KBM-7 (cell line): ENCODE data around the gene ZC3H4.
"Not testable (repeated sequence)": the region's sequence is repeated elsewhere in the genome, so short reads cannot be mapped to it uniquely, and the experiment has no call there.

Experiments used
- DNase-seq: peaks from one replicate; pipeline ENCODE4 v3.0.0-alpha.2; 2015
- in situ Hi-C: fragments of 300-500 bp; cut with MboI; formaldehyde crosslinking; loops from 2 replicates; pipeline ENCODE4 v1.14.3; 2020; ENCODE audit warnings: low sequenced_read_pairs, low pct_unique_long_range_greater_than_20kb, mixed read lengths

Gene ZC3H4

DNA sequence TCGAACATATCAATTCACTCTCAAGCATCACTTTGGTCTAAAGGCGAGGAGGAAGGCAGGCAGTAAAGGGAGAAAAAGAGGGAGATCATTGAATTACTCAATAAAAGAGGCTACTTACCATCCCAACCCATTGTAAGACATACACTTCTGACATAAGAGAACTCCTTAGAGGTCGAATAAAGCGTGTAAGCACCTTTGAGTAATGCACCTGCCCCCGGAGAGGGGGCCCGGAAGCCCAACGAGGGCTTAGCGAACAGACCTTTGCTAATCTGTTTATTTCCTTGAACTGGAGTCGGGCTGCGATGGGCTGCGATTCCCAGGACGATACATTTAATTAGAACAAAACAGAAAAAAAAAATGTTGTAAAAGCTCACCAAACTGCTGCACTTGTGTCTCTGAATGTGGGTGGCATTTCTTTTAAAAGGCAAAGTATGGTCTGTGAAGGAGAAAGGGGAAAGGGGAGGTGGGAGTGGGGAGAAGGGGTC, 3.0 kb downstream of the ZC3H4 start:
- in situ Hi-C loops: no loop called here
- peak; percentile 48 for DNase-seq

DNA sequence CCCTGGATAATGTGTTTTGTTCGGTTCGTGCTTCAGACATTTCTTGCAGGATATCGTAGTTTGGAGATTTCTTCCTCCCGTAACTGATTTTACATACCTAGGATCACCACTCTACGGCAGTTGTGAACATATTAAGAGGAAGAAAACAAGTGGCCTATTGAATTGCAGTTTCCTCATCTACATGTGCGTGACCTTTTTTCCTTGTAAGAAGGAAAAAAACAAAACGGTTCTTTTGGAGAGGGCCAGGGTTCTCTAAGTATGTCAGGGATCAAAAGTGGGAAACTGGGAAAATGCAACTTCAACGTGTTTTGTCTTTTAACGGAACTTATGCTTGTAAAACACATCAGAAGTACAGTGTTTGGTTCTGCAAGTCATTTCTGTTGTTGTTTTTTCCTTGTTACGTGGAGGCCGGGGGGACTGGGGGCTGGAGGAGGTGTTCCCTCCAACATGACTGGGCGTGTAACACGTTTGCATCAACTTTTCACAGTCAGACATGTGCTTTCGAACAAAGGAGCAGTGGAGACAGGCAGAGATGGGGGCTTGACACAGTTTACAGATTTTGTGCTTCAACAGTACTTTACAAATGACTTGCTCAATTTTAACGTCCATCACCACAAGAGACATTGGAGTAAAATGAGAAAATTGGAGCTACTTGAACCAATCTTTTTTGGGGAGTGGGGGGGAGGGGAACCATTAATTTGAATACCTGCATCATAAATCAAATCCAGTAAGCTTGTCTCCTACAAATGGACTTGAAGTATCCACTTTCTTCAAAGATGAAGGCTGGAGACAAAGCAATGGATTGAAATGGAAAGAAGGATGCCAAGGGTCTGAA, 3.8 kb downstream of the ZC3H4 start:
- in situ Hi-C loops: no loop called here
- DNase-seq: peak; percentile 93

GRCh38 chr19:47109177-47109540, 4.4 kb downstream of the ZC3H4 start:
- DNase-seq: no peak
- in situ Hi-C loops: no loop called here

DNA sequence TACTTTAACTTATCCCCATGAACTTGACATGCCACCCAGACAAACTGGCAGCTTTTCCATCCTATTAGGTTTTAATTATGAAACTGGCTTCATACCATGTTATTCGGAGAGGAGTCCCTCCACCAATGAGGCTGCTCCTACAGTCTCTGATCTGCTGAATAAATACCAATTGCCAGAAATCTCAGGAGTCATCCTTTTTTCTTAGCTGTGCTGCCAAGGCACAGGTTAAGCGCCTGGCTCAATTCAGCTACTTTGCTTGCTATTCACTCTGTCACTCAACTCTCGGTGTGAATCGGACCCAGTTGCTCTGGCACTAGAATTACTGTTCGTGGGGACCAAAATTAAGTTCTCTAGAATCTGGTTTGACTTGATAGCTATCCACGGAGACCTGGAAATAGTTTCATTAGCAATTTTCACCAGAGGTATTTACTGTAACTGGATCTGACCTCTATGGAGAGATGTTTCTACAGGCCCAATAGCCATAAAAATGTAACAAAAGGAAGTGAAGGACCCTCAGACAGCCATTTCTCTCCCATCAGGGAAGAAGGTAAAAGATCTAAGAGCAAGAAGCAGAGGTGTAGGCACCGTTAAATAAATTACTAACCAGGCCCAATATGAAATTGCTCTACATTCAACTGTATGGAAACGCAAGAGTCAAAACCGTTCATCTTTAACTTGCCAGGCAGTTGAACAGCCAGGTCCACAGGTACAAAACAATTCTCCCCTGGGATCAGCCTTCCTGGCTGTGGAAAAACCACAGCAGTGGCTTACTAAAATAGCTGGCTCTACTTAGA, 5.4 kb downstream of the ZC3H4 start:
- peak; percentile 25 for DNase-seq
- in situ Hi-C loops: no loop called here

- in situ Hi-C loops: no loop called here
- DNase-seq: peak; percentile 66
Observed at GRCh38 chr19:47107202-47107952, 6.2 kb downstream of the ZC3H4 start.

- in situ Hi-C loops: no loop called here
- no peak for DNase-seq
Observed at GRCh38 chr19:47106821-47107201, 6.8 kb downstream of the ZC3H4 start.

DNA sequence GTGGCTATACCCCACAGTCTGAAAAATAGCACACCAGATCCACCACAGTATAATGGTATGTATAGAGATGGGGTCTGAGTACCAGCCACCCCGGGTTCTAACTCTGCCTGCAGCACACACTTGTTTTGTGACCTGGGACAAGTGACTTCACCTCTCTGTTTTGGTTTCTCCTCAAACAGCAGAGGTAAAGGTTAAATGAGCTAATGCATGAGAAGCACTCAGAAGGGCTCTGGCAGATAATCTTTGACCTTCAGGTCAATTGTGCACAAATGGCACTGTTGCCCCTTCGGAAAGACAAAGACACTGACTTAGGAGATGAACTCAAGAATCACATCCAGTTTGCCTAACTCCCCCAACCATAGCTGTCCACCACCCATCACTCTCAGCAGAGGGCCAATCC, 7.7 kb downstream of the ZC3H4 start:
- no peak for DNase-seq
- in situ Hi-C loops: no loop called here

GRCh38 chr19:47104680-47105079, 8.9 kb downstream of the ZC3H4 start:
- DNase-seq: no peak

GRCh38 chr19:47102346-47103060, 11.1 kb downstream of the ZC3H4 start:
- DNase-seq: no peak
- in situ Hi-C loops: no loop called here

More at GRCh38 chr19:47104680-47105079, 8.9 kb downstream of the ZC3H4 start:
- in situ Hi-C loops: no loop called here

DNA sequence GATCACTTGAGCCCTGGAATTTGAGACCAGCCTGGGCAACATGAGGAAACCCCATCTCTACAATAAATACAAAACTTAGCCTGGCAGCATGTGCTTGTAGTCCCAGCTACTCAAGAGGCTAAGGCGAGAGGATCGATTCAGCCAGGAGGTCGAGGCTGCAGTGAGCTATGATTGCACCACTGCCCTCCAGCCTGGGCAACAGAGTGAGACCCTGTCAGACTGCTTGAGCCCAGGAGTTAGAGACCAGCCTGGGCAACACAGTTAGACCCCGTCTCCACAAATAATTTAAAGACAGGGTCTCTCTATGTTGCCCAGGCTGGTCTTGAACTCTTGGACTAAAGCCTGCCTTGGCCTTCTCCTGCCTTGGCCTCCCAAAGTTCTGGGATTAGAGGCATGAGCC, 12.5 kb downstream of the ZC3H4 start:
- DNase-seq, in situ Hi-C loops: not testable (repeated sequence)

- DNase-seq: peak; percentile 28
- in situ Hi-C loops: no loop called here
Observed at GRCh38 chr19:47100290-47100689, 13.3 kb downstream of the ZC3H4 start.

- no peak for DNase-seq
- in situ Hi-C loops: no loop called here
Observed at GRCh38 chr19:47099576-47100050, 14.0 kb downstream of the ZC3H4 start.

GRCh38 chr19:47098608-47099007, 15.0 kb downstream of the ZC3H4 start:
- in situ Hi-C loops: no loop called here
- no peak for DNase-seq

DNA sequence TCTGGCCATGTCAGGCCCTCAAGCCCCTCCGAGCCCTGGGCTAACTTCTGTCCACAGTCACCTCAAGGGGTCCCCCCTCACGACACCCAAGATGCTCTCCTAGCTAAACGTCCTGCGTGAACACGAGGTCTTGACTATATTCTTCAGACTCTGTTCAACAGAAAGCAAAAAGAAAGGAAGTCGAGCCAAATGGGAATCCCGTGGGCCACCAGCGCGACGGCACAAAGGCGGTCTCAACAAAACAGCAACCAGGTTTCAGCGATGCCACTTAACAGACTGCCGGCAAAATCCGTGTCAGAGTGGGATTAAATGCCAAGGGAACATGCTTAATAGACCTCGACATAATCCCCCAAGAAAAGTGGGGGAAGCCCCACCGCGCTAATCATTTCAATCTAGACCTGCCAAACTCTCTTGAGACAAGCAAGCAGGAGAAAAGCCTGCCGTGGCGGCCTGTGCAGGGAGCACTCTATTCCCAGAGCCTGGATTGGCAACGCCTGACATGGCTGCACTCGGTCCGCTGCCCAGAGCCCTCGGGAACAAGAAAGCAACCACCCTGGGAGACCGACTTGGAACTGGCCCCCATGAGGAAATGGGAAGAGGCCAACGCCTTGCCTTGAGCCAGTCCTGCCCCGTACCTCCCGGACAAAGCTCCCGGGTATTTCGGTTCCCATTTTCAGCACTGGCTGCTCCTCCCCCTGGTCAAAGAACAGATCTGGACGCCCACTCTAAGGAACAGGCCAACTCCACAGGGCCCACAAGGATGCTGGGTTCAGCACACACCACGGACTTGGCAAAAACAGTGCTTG, 16.0 kb downstream of the ZC3H4 start:
- no peak for DNase-seq
- in situ Hi-C loops: no loop called here

GRCh38 chr19:47096721-47097120, 16.9 kb downstream of the ZC3H4 start:
- in situ Hi-C loops: no loop called here

DNA sequence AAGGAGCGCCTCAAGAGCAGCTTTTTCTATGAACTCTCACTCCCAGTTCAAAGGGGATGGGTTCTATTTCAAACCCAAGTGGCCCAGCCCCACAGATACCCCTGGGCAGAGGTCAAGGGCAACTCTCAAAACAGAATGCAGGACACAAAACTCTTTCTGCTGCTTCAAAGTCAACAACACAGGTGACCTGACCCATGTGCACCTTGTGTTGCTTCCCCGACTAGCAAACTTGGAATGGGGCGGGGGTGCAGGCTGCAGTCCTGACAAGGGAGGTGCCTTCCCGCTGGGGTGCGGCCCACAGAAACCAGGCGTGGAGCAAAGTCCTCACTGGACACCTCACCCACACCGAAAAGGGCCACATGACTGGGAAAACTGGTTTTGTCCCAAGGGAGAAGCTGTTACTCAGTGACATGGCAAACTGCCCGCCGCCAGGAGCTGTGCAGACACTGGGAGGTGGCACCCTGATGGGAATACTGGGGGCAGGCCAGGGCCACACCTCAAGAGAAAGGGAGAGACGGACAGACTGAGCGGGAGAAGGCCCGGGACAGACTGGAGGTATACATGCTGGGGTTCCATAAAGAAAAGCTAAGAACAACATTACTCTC, 17.4 kb downstream of the ZC3H4 start:
- DNase-seq: no peak
- in situ Hi-C loops: no loop called here

More at GRCh38 chr19:47096721-47097120, 16.9 kb downstream of the ZC3H4 start:
- DNase-seq: no peak

GRCh38 chr19:47095476-47096099, 18.0 kb downstream of the ZC3H4 start:
- in situ Hi-C loops: no loop called here
- DNase-seq: peak; percentile 96
